Activated CD8-positive, alpha-beta memory T cell treated with anti-CD3 and anti-CD28 coated beads for 1 hour (primary cell): Measurements from ENCODE around the gene DPEP3.
A peak's percentile ranks its signal among the peaks of the same experiment; 100 is the strongest.

ENCODE experiments used
- DNase-seq, 2 donors: peaks; one replicate each; pipeline ENCODE4 v3.0.0-alpha.2; 2020; ENCODE audit warnings: low read depth in 1 of 2; ENCODE audit errors: extremely low read depth in 1 of 2

DPEP3 gene

DNA sequence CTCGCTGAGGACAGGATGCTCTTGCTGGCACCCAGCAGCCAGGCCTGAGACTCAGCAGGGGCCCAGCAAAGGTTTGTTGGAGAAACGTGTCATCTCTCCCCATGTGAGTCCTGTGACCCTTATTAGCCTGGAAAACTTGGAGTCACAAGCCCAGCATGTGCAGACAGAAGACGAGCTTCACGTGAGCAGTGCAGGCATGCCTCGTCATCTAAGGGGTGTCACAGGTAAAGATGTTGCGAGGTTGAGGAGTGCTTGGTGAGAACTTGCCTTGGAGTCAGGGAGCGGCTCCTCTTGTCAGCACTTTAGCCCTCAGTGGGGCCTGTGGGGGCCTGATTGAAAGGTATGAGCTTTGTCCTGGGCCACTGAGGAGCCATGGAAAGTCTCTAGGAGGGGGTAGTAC is 46.5 kb downstream of the DPEP3 start:
- no peak for DNase-seq

DNA sequence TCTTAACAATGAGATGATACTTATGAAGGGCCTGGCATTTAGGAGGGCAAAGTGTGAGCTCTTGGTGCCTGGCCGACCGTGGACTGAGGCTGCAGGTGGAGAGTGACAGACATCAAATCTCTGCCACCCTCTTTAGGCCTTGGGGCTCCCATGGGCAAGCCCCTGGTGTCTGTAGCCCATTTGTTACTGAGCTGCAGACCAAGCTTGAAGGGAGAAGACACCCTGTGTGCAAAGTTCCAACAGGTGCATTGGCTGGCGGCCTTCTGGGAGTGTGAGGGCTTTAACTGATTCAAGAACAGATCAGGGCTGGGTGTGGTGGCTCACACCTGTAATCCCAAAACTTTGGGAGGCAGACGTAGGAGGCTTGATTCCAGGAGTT is 47.8 kb downstream of the DPEP3 start:
- no peak for DNase-seq

DNA sequence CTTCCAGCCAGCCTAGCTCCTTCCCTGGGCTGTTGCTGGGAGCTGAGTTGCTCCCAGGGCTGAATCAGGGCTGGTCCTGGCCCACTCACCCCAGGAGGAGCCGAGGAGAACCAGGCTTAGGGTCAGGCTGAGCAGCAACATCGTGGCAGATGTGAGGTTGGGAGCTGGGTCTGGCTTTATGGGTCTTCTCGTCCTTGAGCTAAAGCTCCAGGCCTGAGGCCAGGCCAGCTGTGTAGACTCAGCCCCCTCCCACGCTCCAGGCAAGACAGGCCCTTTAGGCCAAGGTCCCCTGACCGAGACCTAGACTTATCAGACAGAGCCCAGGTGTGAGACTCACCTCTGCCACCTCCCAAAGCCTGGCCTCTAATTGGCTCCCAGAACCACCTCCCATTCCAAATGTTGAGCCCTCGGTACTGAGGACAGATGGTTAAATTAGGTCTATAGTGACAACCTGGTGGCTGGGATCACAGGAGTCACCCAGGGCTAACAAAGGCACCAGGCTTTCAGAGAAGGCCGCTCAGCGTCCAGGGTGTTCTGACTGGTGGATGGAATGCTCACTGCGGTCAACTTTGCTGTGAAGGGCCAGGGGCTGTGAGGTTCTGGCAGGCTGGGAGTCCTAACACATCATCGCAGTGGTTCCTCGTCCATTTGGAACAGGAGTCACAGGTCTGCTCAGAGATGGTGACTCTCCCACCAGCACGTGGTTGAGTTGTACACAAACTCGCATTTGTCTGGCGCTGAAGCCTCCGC is 48.4 kb downstream of the DPEP3 start, which contains the start of gene CTRL:
Gene CTRL, minus strand, starts transcription at position 151 of the 750 bp plus-strand sequence. Its CDS starts 10 bp downstream, at position 141.
- DNase-seq, result no peak

DNA sequence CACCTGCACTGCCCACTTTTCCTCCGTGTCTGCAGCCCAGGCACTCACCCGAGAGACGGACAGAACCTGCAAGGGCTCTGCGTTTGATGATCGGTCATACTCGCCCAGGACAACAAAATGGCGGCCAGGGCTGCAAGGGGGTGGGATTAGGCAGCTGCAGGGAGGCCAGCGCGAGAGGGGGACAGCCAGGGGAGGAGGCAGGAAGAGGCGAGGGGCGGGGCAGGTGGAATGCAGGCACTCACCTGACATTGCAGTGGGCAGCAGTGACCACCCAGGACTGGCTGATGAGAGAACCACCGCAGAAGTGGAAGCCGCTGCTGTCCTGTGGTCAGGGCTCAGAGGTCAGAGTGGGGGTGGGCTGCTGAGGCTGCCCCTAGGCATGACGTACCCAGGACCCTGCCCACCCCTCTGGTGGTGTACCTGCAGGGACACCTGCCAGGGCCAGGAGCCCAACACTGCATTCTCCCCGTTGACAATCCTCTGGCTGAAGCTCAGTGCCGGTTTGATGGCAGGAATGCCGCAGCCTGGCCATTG is 49.6 kb downstream of the DPEP3 start:
- no peak for DNase-seq

DNA sequence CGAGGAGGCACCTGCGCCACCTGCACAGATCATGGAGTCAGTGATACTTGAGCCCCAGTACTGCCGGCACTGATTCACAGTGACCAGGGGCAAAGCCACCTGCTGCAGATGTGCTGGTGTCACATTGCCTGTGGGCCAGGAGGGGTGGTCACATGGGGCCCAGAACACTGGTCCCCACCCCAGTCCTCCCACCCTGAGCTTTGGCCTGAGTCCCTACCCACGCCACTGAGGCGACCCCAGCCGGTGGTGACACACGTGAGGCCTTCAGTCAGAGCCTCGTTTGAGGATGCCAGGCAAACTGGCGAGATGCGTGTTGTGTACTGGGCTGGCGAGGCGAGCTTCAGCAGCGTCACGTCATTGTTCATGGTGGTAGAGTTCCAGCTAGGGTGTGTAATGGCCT is 50.1 kb downstream of the DPEP3 start:
- no peak for DNase-seq

DNA sequence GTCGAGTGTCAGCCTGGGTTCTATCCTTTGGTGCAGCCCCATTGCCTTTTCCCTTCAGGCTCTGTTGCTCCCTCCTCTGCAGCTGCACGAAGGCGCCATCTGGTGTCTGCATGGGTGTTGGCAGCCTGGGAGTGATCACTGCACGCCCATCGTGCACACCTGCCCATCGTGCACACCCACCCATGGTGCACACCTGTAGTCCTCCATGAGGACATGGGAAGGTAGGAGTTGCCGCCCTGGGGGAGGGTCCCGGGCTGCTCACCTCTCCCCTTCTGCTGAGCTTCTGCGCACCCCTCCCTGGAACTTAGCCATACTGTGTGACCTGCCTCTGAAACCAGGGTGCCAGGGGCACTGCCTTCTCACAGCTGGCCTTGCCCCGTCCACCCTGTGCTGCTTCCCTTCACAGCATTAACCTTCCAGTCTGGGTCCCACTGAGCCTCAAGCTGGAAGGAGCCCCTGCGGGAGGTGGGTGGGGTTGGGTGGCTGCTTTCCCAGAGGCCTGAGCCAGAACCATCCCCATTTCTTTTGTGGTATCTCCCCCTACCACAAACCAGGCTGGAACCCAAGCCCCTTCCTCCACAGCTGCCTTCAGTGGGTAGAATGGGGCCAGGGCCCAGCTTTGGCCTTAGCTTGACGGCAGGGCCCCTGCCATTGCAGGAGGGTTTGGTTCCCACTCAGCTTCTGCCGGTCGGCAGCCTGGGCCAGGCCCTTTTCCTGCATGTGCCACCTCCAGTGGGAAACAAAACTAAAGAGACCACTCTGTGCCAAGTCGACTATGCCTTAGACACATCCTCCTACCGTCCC is 51.5 kb downstream of the DPEP3 start:
- peak; percentile 44 to 57 for DNase-seq

DNA sequence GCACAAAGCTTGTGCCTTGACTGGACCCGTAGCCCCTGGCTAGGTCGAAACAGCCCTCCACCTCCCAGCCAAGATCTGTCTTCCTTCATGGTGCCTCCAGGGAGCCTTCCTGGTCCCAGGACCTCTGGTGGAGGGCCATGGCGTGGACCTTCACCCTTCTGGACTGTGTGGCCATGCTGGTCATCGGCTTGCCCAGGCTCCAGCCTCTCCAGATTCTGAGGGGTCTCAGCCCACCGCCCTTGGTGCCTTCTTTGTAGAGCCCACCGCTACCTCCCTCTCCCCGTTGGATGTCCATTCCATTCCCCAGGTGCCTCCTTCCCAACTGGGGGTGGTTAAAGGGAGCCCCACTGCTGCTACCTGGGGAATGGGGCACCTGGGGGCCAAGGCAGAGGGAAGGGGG is 52.2 kb downstream of the DPEP3 start:
- no peak for DNase-seq

DNA sequence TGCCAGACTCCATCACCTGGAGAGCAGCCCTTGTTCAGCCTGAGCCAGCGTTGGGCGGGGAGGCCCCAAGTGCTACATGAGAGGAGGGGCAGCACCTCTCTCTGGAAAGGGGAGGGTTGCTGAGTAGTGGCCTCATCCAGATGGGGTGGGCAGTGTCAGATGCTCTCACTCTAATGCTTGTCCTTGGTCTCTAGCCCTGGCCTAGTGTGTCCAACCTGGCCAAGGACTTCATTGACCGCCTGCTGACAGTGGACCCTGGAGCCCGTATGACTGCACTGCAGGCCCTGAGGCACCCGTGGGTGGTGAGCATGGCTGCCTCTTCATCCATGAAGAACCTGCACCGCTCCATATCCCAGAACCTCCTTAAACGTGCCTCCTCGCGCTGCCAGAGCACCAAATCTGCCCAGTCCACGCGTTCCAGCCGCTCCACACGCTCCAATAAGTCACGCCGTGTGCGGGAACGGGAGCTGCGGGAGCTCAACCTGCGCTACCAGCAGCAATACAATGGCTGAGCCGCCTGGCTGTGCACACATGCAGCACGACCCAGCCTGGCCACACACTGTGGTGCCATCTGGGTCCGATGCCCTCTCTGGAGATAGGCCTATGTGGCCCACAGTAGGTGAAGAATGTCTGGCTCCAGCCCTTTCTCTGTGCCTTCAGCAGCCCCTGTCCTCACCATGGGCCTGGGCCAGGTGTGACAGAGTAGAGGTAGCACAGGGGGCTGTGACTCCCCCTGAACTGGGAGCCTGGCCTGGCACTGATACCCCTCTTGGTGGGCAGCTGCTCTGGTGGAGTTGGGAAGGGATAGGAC is 53.0 kb downstream of the DPEP3 start:
- no peak for DNase-seq

DNA sequence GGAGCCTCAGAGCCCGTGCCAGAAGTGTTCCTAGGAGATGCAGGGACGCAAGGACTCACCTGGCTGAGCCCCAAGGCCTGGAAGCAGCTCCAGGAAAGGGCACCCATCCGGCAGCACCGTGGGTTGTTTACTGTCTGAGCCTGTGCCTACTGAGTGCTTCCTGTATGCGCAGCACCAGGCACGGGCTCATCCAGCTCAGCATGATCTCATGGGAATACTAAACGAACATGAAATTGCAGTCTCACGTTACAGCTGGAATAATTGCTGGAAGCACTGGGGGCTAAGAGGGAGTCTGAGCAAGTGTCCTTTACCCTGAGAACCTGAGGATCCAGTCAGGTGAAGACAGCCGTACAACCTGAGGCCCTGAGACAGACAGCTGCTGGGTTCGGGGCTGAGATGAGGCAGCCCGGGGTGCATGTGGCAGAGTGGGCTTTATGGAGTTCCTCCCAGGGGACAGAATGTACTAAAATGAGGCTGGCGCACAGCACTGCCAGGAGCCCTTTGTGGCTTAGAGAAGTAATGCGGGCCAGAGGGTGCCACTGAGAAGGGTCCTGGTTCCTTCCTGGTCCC is 54.0 kb downstream of the DPEP3 start:
- DNase-seq, result no peak
